WTC11 (cell line): ENCODE results near the gene DERL2. TPM values are rescaled to one million over a fixed set of nuclear protein-coding genes. Genes with fewer than 3 reads are reported as not detected.

Source experiments
- ARID4B ChIP-seq: sonication (generic); formaldehyde crosslinking; IDR thresholded peaks from 2 replicates; pipeline ENCODE4 v1.8.0; 2023; ENCODE audit warnings: missing genetic modification reagents, mild to moderate bottlenecking, borderline replicate concordance
- ATF3 ChIP-seq: sonication (generic); formaldehyde crosslinking; conservative IDR thresholded peaks from 2 replicates; pipeline ENCODE4 v1.8.1; 2022; ENCODE audit warnings: mild to moderate bottlenecking, missing genetic modification reagents
- CTCF ChIP-seq: fragments of 200-600 bp; IDR thresholded peaks from 2 replicates; pipeline ENCODE4 v1.8.0; 2022; ENCODE audit warnings: antibody characterized with exemption
- ERG ChIP-seq: fragments of 250-450 bp; sonication (Bioruptor Pico); IDR thresholded peaks from 2 replicates; pipeline ENCODE4 v1.8.0; 2021; ENCODE audit warnings: mild to moderate bottlenecking
- ETV6 ChIP-seq: sonication (generic); formaldehyde crosslinking; IDR thresholded peaks from 2 replicates; pipeline ENCODE4 v1.8.1; 2022; ENCODE audit warnings: mild to moderate bottlenecking, missing genetic modification reagents
- FOXP4 ChIP-seq: sonication (generic); formaldehyde crosslinking; IDR thresholded peaks from 2 replicates; pipeline ENCODE4 v1.8.0; 2022; ENCODE audit warnings: mild to moderate bottlenecking, missing genetic modification reagents
- IRF1 ChIP-seq: sonication (generic); formaldehyde crosslinking; IDR thresholded peaks from 2 replicates; pipeline ENCODE4 v1.8.0; 2023; ENCODE audit warnings: missing genetic modification reagents
- NR1H2 ChIP-seq: sonication (generic); formaldehyde crosslinking; IDR thresholded peaks from 2 replicates; pipeline ENCODE4 v1.9.0; 2021; ENCODE audit warnings: mild to moderate bottlenecking, moderate library complexity, missing genetic modification reagents
- RORB ChIP-seq: fragments of 250-450 bp; sonication (Bioruptor Pico); IDR thresholded peaks from 2 replicates; pipeline ENCODE4 v1.9.0; 2021; ENCODE audit warnings: mild to moderate bottlenecking
- STAT6 ChIP-seq: sonication (generic); formaldehyde crosslinking; conservative IDR thresholded peaks from 2 replicates; pipeline ENCODE4 v1.8.1; 2023; ENCODE audit warnings: mild to moderate bottlenecking, low read depth, missing genetic modification reagents, moderate library complexity
- TCF7 ChIP-seq: sonication (generic); formaldehyde crosslinking; IDR thresholded peaks from 2 replicates; pipeline ENCODE4 v1.8.0; 2022; ENCODE audit warnings: mild to moderate bottlenecking, low read depth, missing genetic modification reagents, moderate library complexity
- ZNF532 ChIP-seq: fragments of 250-450 bp; sonication (Bioruptor Pico); IDR thresholded peaks from 2 replicates; pipeline ENCODE4 v1.9.0; 2021; ENCODE audit warnings: mild to moderate bottlenecking, borderline replicate concordance
- total RNA-seq: library from RNA; stranded (reverse); gene quantifications from 3 replicates; pipeline ENCODE4 v1.2.3, GENCODE V29; 2021

DERL2 gene
- total RNA-seq, 1 experiment from 2014 or later = 47.1 TPM

GRCh38 chr17:5481451-5481850, 4.5 kb downstream of the DERL2 start (continued):
- TF ChIP-seq ARID4B (CRISPR knock-in tag) = no peak
- no peak for TF ChIP-seq CTCF
- no peak for TF ChIP-seq RORB (CRISPR knock-in tag)
- no peak for TF ChIP-seq FOXP4 (CRISPR knock-in tag)
- no peak for TF ChIP-seq ERG (CRISPR knock-in tag)
- TF ChIP-seq TCF7 (CRISPR knock-in tag) = no peak
- no peak for TF ChIP-seq IRF1 (CRISPR knock-in tag)
- no peak for TF ChIP-seq NR1H2 (CRISPR knock-in tag)
- TF ChIP-seq ZNF532 (CRISPR knock-in tag) = no peak
- no peak for TF ChIP-seq ETV6
- TF ChIP-seq STAT6 = no peak
- no peak for TF ChIP-seq ATF3 (CRISPR knock-in tag)
